GM21515 (cell line): Measurements from ENCODE around the gene CSF1.
"Not testable (repeated sequence)": the region's sequence is repeated elsewhere in the genome, so short reads cannot be mapped to it uniquely, and the experiment has no call there.

Source experiments
- ATAC-seq: cut with Tn5 transposase; IDR thresholded peaks from one replicate; pipeline ENCODE4 v1.9.1; 2021; ENCODE audit not compliant: unreplicated experiment

CSF1 gene, protein sequence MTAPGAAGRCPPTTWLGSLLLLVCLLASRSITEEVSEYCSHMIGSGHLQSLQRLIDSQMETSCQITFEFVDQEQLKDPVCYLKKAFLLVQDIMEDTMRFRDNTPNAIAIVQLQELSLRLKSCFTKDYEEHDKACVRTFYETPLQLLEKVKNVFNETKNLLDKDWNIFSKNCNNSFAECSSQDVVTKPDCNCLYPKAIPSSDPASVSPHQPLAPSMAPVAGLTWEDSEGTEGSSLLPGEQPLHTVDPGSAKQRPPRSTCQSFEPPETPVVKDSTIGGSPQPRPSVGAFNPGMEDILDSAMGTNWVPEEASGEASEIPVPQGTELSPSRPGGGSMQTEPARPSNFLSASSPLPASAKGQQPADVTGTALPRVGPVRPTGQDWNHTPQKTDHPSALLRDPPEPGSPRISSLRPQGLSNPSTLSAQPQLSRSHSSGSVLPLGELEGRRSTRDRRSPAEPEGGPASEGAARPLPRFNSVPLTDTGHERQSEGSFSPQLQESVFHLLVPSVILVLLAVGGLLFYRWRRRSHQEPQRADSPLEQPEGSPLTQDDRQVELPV

DNA sequence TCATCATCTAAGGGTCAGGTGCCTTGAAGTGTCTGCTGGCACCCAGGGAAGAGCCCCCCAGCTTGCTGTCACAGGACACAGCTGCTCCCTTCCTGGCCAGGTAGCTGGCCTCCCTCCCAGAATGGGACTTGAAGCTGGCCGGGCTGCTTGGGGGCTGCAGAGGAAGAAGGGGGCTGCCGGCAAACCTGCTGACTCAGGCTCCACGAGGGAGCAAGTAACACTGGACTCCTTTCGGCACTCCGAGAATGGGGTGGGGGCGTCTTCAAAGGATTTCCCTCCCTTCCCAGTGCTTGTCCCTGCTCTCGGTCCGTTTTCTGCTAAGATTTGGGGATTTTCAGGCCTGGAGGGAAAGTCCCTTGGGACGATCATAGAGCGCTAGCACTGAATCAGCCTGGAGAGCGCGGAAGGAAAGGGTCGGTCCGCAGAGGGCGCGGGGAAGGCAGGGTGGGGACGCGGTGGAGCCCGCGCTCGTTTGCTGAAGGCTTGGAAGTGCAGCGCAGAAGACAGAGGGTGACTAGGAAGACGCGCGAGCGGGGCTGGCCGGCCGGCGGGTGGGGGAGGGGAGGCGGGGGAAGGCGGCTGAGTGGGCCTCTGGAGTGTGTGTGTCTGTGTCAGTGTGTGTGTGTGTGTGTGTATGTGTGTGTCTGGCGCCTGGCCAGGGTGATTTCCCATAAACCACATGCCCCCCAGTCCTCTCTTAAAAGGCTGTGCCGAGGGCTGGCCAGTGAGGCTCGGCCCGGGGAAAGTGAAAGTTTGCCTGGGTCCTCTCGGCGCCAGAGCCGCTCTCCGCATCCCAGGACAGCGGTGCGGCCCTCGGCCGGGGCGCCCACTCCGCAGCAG, at the start of gene CSF1:
TSS of gene CSF1 (plus strand) at position 727 of the 840 bp plus-strand sequence. CDS start 175 bp downstream, outside the sequence.
- ATAC-seq: no peak

DNA sequence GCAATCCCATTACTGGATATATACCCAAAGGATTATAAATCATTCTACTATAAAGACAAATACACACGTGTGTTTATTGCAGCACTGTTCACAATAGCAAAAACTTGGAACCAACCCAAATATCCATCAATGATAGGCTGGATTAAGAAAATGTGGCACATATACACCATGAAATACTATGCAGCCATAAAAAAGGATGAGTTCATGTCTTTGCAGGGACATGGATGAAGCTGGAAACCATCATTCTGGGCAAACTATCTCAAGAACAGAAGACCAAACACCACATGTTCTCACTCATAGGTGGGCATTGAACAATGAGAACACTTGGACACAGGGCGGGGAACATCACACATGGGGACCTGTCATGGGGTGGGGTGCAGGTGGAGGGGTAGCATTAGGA, 49.0 kb upstream of the CSF1 start:
- ATAC-seq: not testable (repeated sequence)

DNA sequence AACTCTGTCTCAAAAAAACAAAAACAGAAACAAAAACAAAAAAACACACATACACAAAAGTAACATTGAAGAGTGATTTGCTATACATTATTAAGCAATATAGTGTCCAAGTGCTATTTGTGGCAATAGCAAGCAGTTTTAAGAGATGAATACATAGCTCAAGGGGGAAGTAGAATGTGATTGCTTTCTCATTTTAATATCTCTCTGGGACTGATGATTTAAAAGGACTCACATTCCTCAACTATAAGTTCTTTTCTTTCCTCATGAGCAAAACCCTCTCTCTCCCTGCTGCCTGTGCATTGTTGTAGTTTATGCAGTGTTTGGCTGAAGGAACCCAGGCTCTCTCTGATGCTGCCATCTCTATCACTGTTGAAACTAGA, 47.0 kb upstream of the CSF1 start:
- no peak for ATAC-seq

DNA sequence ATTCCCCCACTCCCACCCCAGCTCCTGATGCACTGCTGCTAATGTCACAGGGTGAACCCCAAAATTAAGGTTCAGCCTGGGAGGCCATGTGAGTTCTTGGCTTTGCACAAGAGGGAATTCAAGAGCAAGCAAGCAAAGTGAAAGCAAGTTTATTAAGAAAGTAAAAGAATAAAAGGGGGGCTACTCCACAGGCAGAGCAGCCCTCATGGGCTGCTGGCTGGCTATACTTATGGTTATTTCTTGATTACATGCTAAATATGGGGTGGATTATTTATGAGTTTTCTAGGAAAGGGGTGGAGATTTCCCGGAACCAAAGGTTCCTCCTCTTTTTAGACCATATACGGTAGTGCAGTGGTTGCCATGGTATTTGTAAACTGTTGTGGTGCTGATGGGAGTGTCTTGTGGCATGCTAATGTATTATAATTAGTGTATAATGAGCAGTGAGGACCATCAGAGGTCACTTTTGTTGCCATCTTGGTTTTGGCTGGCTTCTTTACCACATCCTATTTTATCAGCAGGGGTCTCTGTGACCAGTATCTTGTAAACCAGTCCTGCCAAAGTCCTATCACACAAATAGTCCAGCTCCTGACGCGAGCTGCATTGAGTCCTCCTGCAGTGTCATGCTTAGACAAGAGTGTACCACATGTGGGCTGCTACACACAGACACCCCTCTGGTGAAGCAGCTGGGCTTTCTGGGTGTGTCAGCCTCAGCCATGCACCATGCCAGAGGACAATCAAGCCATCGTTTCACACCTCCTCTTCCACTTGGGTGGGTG, 46.4 kb upstream of the CSF1 start:
- no peak for ATAC-seq

DNA sequence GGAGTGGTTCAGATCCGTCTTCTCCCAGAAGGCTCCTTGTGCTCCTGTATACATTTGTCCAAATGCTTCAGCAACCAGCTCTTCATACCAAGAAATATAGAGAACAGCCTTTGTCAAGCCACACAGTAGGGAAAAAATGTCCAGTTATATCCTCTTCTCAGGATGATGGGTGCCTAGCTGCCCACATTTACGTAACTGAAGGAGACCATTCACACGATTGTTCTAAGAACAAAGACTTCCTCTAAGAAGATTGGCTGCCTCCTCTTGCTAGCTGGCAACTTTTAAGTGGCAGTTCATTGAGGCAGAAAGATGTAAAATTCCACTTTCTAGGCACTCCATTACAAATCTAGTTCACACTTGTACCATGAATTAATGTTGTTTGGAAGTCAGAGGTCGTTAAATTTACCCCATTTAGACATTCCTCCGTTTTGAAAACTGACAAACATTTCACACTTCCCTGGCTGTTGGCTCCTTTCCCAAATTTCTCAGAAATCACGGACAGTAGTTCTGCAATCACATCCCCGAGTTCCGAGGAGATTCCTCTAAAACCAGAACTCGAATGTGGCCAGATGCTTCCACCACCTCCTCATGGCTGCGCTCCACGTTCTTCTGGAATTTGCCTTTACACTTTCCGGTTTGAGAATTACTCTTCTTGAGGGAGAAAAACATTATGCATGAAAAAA, 45.6 kb upstream of the CSF1 start:
- no peak for ATAC-seq

DNA sequence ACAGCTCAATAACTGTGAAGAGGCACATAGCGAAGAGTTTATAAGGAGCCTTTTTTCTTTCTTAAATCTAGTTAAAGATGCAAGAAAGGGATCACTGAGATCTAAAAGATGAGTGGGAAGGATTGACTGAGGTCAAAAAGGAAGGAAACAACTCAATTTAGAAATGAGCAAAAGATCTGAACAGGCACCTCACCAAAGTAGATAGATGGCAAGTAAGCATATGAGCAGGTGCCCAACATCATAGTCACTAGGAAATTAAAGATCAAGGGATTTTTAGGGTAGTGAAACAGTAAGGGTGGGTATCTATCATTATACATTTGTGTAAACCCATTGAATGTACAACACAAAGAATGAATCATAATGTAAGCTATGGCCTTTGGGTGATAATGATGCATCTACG, 44.6 kb upstream of the CSF1 start:
- no peak for ATAC-seq

DNA sequence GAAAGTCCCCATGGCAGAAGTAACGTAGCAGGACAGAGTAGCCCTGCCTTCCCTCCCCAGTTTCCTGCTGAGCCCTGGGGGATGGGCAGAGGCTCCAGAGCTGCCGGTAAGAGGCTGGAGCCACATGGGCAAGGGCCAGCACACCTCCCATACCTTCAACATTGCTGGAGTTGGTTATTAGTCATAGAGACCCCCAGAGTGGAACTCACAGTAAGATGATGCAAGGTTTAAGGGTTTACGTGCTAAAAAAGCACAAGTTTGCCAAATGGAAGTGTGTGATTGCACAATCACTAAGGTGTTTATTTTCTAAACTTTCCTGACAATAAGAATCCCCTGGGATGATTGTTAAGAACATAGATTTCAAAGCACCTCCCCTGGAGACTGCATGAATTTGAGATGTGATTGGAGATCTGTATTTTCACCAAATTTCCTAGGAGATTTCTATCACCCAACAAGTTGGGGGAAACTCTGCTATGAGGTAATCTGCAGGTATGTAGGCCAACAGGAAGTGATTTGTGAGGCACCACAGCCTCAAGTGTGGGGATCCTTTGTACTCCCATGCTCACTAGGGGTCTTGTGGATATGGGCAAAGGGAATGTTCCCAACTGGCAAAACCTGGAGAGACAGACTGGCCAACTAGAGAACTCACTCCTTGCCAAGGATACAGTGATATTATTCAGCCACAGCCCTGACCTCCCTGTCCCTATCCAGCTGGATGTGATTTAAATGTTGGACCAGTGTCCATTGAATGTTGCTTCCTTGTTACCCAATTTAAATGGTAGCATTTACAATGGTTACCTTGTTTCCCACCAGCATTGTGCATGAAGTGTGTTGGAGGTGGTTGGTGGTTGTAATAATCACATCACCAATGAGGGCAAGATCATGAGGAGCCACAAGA, 37.1 kb upstream of the CSF1 start:
- no peak for ATAC-seq

DNA sequence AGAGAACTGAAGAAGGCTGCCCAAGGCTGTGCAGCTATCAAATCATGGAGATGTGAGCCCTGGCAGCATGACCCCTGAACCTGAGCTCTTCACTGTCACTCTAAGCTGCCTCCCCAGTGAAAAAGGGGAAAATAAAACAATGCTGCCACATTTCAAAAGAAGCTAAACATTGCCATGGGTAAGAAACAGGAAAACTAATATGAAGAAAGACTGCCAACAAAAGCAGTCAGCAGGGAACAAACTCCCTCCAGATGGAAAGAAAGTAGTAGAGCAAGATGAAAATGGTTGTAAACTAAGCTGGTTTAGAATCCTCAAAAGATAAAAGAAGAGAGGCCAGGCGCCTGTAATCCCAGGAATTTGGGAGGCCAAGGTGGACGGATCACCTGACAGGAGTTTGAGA, 36.2 kb upstream of the CSF1 start:
- no peak for ATAC-seq

DNA sequence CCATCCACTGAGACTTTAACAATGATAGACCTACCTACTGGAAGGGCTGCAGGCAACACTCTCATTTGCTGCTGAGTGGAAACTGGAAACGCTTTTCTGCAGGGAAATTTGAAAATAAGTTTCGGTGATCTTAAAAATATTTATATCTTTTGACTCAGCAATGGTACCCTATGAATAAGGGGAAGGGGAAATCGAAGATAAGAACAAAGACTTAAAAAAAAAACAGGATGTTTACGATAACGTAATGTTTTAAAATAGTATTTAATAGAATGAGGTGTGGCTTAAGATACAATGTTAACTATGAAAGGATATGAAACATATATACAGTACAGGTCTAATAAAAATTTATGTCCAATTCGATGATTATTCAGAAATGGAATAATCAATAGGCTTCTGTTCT, 34.8 kb upstream of the CSF1 start:
- no peak for ATAC-seq

DNA sequence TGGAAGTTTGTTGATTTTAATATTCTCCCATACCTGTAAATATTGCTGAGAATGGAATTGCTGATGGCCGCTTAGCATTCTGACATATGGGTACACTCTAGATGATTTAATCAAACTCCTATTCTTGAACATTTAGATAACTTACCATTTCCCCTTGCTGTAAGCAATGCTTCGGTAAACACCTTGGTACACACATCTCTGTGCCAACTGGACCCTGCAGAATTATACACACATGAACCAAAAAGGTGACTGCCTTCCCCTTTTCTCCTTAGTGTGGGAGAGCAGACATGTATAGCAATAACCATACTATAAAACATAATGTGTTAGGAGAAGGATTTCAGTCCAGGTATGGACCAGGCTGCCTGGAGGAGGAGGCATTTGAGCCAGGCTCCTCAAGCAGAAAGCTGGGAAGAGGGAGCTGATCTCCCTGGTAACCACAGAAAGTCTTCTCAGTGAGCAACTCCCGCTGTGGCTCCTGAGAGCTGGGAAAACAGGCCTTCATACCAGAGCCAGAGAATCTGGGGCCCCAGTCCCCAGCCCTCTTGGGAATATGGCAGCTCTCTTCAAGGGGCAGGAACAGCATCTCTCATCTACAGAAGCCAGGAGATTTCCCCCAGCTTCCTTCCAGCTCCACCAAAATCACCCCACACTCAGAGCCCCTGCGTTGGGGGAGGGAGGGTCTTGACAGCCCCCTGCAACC, 33.9 kb upstream of the CSF1 start:
- no peak for ATAC-seq

DNA sequence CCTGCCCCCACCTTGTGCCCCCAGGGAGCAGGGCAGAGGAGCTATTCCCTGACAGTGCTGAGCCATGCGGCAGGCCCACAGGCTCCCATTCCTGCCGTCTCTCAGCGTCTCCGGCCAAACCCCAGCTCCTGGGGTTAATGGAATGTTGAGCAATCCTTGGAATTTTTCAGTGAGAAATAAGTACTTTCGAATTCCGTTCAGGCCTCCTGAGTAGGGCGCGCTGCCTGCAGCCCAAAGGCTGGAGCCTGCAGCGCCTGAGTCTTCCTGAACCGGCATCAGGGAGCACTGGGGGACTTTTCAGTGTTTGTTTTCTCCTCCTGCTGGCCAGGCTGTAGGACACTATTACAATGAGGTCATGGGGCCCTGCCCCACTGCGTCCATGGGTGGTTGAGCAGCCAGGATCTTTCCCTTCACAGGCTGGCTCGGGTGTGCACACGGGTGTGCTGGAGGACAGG, 33.3 kb upstream of the CSF1 start:
- no peak for ATAC-seq

DNA sequence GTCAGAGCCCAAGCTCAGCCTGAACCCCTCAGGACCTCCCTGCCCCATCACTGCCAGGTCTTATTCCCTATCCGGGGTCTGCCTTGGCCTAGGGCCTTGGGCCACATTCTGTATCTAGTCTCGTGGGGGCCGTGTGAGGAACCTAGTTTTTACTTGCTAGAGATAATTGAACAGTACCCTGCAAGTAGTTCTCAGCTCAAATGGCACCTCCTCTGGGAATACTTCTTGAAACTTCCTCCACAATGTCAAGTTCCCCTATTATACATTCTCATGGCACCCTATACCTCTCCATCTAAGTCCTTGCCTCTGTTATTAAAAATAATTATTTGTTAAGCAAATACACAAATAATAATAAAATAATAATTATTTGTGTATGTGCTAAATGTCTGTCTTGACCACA, 32.9 kb upstream of the CSF1 start:
- ATAC-seq: no peak

DNA sequence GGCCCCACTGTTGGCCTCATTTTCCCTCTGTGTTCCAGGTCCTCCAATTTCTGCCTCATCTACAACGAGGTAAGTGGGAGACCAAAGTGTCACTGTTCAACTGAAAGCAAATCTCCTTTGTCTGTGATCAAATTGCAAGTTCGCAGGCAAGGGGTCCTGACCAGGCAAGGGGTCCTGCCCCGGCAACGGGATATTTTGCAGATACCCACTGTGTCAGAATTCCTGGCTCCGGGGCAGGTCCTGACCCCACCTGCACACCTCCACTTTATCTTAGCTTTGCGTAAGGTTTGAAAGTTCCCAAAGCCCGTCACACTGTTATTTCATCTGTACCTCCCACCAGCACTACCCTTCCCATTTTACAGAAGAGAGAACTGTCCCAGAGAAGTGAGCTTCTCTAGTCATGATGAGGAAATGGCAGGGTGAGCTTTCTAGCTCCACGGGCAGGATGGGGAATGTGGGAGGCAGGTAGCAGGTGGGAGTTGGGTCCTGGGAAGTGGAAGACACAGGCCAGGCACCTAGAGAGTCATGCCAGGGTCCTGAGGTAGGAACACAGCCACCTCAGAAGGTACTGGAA, 32.0 kb upstream of the CSF1 start:
- no peak for ATAC-seq

DNA sequence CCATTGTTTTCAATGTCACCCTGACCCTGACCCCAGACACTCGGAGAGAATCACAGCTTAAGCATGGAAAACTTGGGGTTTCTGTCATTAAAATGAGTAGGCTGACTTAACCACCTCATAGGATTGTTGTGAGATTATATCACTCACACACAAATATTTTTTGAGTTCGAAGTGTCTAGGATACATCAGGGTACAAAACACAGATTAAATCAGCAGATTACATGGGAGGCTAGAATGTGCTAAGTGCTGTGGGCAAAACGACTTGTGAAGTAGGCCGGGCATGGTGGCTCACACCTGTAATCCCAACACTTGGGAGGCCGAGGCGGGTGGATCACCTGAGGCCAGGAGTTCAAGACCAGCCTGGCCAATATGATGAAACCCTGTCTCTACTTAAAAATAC, 31.3 kb upstream of the CSF1 start:
- ATAC-seq: not testable (repeated sequence)

DNA sequence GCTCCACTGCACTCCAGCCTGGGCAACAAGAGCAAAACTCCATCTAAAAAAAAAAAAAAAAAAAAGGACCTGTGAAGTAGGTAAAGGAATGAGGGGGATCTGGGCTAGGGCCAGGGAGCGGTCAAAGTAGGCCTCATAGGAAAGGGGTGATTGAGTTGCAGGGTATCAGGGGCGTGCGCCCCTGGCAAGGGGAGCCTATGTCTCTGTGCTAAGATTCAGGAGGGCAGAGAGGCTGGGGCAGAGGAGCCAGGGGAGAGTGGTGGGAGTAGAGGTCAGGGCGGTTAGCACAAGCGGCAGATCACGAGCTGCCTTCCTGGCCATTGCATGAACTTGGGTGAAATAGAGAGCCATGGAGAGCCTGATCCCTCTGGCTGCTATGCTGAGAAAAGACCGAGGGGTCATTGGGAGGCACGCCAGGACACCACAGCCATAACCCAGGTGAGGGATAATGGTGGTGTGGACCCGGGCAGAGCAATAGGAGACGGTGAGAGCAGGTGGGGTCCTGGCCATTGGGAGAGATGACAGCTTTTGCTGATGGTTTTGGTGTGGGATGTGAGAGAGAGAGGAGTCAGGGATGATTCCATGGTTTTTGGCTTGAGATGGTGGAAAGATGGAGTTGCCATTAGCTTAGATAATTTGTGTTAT, 30.6 kb upstream of the CSF1 start:
- no peak for ATAC-seq

DNA sequence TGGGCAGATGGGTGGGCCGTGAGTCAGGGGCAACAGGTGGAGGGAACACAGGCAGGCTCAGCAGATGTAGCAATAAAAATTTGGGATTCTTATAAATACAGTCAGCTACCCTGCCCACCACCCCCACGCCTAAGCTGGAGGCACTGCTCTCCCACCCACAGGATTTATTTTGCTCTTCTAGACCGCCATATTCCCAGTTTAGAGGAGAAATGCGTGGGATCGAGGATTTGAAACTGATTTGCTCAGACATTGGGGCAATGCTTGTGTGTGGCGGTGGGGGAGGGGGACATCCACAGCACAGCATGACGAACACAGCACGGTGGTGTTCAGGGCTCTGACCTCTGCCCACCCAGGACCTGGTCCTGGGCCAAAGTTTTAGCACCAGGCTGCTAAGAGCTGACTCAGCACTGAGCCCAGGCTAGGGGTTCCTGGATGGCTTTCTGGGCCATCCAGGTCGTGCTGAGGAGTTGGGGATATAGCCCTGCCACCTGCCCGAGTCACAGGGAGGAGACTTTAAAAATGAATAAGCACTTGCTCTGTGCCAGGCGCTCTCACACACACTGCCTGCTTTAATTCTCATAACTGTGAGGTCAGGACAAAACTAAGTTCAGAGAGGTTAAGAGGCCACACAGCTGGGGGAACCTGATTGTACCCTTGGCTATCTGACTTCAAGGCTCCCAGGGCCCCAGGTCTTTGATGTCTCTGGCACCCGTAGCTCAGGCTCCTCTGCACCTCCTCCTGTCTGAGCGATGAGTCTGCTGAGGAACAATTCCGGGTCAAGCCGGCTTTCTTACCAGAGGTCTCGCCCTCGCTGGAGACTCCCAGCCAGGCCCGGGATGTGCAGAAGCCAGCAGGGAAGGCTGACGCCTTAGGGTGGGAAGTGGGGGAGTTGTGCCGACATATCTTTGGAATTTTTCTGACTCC, 29.4 kb upstream of the CSF1 start:
- no peak for ATAC-seq

DNA sequence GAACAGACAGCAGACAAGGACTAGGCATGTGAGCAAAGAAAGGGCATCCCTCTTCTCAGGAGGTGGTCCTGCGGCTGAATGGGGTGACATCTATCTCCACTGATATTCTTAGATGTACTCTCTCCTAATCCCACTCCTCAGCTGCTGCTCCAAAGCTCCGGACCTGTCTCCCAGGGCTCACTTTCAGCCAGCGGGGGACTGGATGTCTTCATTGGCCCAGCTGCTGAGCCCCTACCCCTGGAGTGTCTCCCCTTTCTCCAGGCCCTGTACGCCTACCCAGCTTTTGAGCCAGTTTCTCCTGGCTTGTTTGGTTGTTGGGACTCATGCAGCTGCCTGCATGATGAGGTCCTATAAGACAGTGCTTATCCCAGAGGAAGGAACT, 28.8 kb upstream of the CSF1 start:
- ATAC-seq: no peak
